Loucy (cell line): ENCODE results near the gene GARIN5A.

ENCODE experiments used
- H2AFZ ChIP-seq: fragments of 200-600 bp; sonication (generic); 2 replicates; pipeline ENCODE4 v1.6.0; 2016; ENCODE audit warnings: antibody characterized with exemption, mild to moderate bottlenecking, low read length, moderate library complexity
- H3F3A ChIP-seq: fragments of 200-600 bp; 2 replicates; pipeline ENCODE4 v1.6.0; 2016; ENCODE audit warnings: antibody characterized with exemption, low read depth, mild to moderate bottlenecking
- H3K27me3 ChIP-seq: fragments of 200-600 bp; sonication (generic); 2 replicates; pipeline ENCODE4 v1.6.1; 2014; ENCODE audit warnings: low read length, mild to moderate bottlenecking; ENCODE audit not compliant: insufficient read depth, poor library complexity, severe bottlenecking
- H3K36me3 ChIP-seq: fragments of 200-600 bp; sonication (generic); 2 replicates; pipeline ENCODE4 v1.6.1; 2016; ENCODE audit warnings: low read length; ENCODE audit not compliant: insufficient read depth
- H3K4me1 ChIP-seq: fragments of 200-600 bp; sonication (generic); 2 replicates; pipeline ENCODE4 v1.5.1; 2014; ENCODE audit warnings: low read length, mild to moderate bottlenecking; ENCODE audit not compliant: insufficient read depth, poor library complexity, severe bottlenecking
- H3K4me2 ChIP-seq: fragments of 200-600 bp; sonication (generic); 2 replicates; pipeline ENCODE4 v1.6.0; 2014; ENCODE audit warnings: antibody characterized with exemption, low read length, low read depth, mild to moderate bottlenecking; ENCODE audit not compliant: poor library complexity, severe bottlenecking
- H3K4me3 ChIP-seq: fragments of 200-600 bp; sonication (generic); 2 replicates; pipeline ENCODE4 v1.5.1; 2014; ENCODE audit warnings: low read length, mild to moderate bottlenecking, mixed read lengths; ENCODE audit not compliant: poor library complexity, severe bottlenecking
- H3K79me2 ChIP-seq: fragments of 200-600 bp; sonication (generic); 2 replicates; pipeline ENCODE4 v1.6.1; 2014; ENCODE audit warnings: low read length; ENCODE audit not compliant: insufficient read depth
- H3K9ac ChIP-seq: fragments of 200-600 bp; sonication (generic); 2 replicates; pipeline ENCODE4 v1.6.0; 2014; ENCODE audit warnings: mild to moderate bottlenecking, low read depth, low read length, moderate library complexity; ENCODE audit not compliant: poor library complexity, severe bottlenecking
- H3K9me2 ChIP-seq: fragments of 200-600 bp; sonication (generic); replicated peaks from 2 replicates; pipeline ENCODE4 v1.6.1; 2016; ENCODE audit warnings: low read depth, low read length, mixed read lengths
- H3K9me3 ChIP-seq: fragments of 200-600 bp; sonication (generic); 2 replicates; pipeline ENCODE4 v1.6.1; 2014; ENCODE audit warnings: mild to moderate bottlenecking, antibody characterized with exemption, low read length, low read depth; ENCODE audit not compliant: insufficient read depth
- H4K20me1 ChIP-seq: fragments of 200-600 bp; sonication (generic); 2 replicates; pipeline ENCODE4 v1.6.0; 2014; ENCODE audit warnings: antibody characterized with exemption, low read length, mild to moderate bottlenecking; ENCODE audit not compliant: insufficient read depth, poor library complexity, severe bottlenecking
- CTCF ChIP-seq: fragments of 200-600 bp; sonication (generic); conservative IDR thresholded peaks from 2 replicates; pipeline ENCODE4 v1.5.1; 2014; ENCODE audit warnings: mild to moderate bottlenecking, antibody characterized with exemption, low read length
- EZH2phosphoT487 ChIP-seq: fragments of 200-600 bp; IDR thresholded peaks from 2 replicates; pipeline ENCODE4 v1.6.1; 2018; ENCODE audit warnings: antibody characterized with exemption, mild to moderate bottlenecking, moderate library complexity, borderline replicate concordance

GARIN5A gene

GRCh38 chr19:50516964-50517703 lies 40.5 kb upstream of the GARIN5A start:
- Histone ChIP-seq H3K9me3 (no peaks in the 10 kb centered on the region), H3K4me1 (no peaks in the 10 kb centered on the region), H3F3A (no peaks in the 10 kb centered on the region), H4K20me1 (no peaks in the 10 kb centered on the region), H3K4me2 (no peak overlapping the region), H3K9me2 (no peaks in the 10 kb centered on the region), H3K79me2 (no peaks in the 10 kb centered on the region), H3K9ac (no peak overlapping the region), H3K27me3 (no peaks in the 10 kb centered on the region), H3K4me3 (no peak overlapping the region), H3K36me3 (no peaks in the 10 kb centered on the region), H2AFZ (no peak overlapping the region)
- TF ChIP-seq CTCF (no peak), EZH2phosphoT487 (no peak)

- no peaks in the 10 kb centered on the region for H3K27me3 ChIP-seq
- no peaks in the 10 kb centered on the region for H3K4me1 ChIP-seq
- H3K9me2 ChIP-seq: no peaks in the 10 kb centered on the region
- H2AFZ ChIP-seq: no peak overlapping the region
- no peaks in the 10 kb centered on the region for H3K79me2 ChIP-seq
- no peaks in the 10 kb centered on the region for H4K20me1 ChIP-seq
- TF ChIP-seq EZH2phosphoT487 (no peak), CTCF (no peak)
- H3K4me3 ChIP-seq: no peak overlapping the region
- H3K36me3 ChIP-seq: no peaks in the 10 kb centered on the region
- H3K9ac ChIP-seq: no peak overlapping the region
- H3K4me2 ChIP-seq: no peak overlapping the region
- no peaks in the 10 kb centered on the region for H3K9me3 ChIP-seq
- no peaks in the 10 kb centered on the region for H3F3A ChIP-seq
Observed at GRCh38 chr19:50516456-50516855, 39.8 kb upstream of the GARIN5A start.

- Histone ChIP-seq H3K79me2 (no peaks in the 10 kb centered on the region), H3K4me1 (peaks cover 6% of the 10 kb centered on the region), H3F3A (no peaks in the 10 kb centered on the region), H4K20me1 (no peaks in the 10 kb centered on the region), H3K36me3 (no peaks in the 10 kb centered on the region), H3K4me2 (no peak overlapping the region), H3K27me3 (no peaks in the 10 kb centered on the region), H3K9ac (no peak overlapping the region), H3K9me3 (no peaks in the 10 kb centered on the region), H3K4me3 (no peak overlapping the region), H2AFZ (no peak overlapping the region), H3K9me2 (no peaks in the 10 kb centered on the region)
- TF ChIP-seq EZH2phosphoT487 (no peak), CTCF (no peak)
Observed at GRCh38 chr19:50515168-50515561, 38.5 kb upstream of the GARIN5A start.
